B cell (primary cell): Measurements from ENCODE around the gene OPN1SW.

Experiments used
- CTCF ChIP-seq: fragments of 200-600 bp; IDR thresholded peaks from one replicate; pipeline ENCODE4 v1.8.0; 2022; ENCODE audit warnings: antibody characterized with exemption, mild to moderate bottlenecking
- EZH2 ChIP-seq: IDR thresholded peaks from 2 replicates; pipeline ENCODE4 v1.6.1; 2012; ENCODE audit warnings: borderline replicate concordance, low read depth, mild to moderate bottlenecking, moderate library complexity, low read length; ENCODE audit not compliant: insufficient read depth, poor library complexity, severe bottlenecking

GRCh38 chr7:128728598-128728997, 47.0 kb downstream of the OPN1SW start:
- TF ChIP-seq CTCF (no peak), EZH2 (no peak)
